Calu3 (cell line): Measurements from ENCODE around the gene DCAKD. TPM values are rescaled to one million over a fixed set of nuclear protein-coding genes. Genes with fewer than 3 reads are reported as not detected.
"Not testable (repeated sequence)": the region's sequence is repeated elsewhere in the genome, so short reads cannot be mapped to it uniquely, and the experiment has no call there.

Experiments used
- BruUV-seq: library from RNA; stranded (reverse); fragments of 400-500 nt; replicated peaks from 2 replicates; lab custom pipeline; 2021; lab: Mats Ljungman, UMichigan
- CTCF ChIA-PET: fragments of 300-600 bp; sonication (Branson Sonifier 250); formaldehyde crosslinking; loops from one replicate; lab custom pipeline; 2022; ENCODE audit warnings: antibody characterized with exemption; lab: Charles Lee
- DNase-seq: peaks from one replicate; pipeline ENCODE4 v3.0.0; 2022
- H3K27ac Mint-ChIP-seq: one replicate; pipeline ENCODE4 v1.8.0; 2022; ENCODE audit warnings: mixed read lengths; ENCODE audit not compliant: unreplicated experiment
- H3K27me3 Mint-ChIP-seq: one replicate; pipeline ENCODE4 v1.8.0; 2022; ENCODE audit warnings: mixed read lengths; ENCODE audit not compliant: unreplicated experiment
- H3K36me3 Mint-ChIP-seq: one replicate; pipeline ENCODE4 v1.8.0; 2022; ENCODE audit warnings: mild to moderate bottlenecking, moderate library complexity, mixed read lengths; ENCODE audit not compliant: insufficient read depth, unreplicated experiment
- H3K4me1 Mint-ChIP-seq: one replicate; pipeline ENCODE4 v1.8.0; 2022; ENCODE audit warnings: mild to moderate bottlenecking, low read depth, mixed read lengths; ENCODE audit not compliant: unreplicated experiment
- H3K4me3 Mint-ChIP-seq: one replicate; pipeline ENCODE4 v1.8.0; 2022; ENCODE audit warnings: mild to moderate bottlenecking, low read depth, moderate library complexity, mixed read lengths; ENCODE audit not compliant: unreplicated experiment
- H3K9me3 Mint-ChIP-seq: one replicate; pipeline ENCODE4 v1.8.0; 2022; ENCODE audit warnings: low read depth, mixed read lengths; ENCODE audit not compliant: unreplicated experiment
- intact Hi-C: fragments of 100-400 bp; cut with micrococcal nuclease; formaldehyde crosslinking; loops from one replicate; pipeline ENCODE4 v1.10.0; 2022; ENCODE audit not compliant: unreplicated experiment
- total RNA-seq: library from RNA; stranded (reverse); gene quantifications from 2 replicates; pipeline ENCODE4 v1.2.3, GENCODE V29; 2022
- TF ChIP-seq, protein P1 (sequence below): fragments of 200-600 bp; IDR thresholded peaks from one replicate; pipeline ENCODE4 v1.8.0; 2022; ENCODE audit warnings: antibody characterized with exemption; ENCODE audit not compliant: unreplicated experiment

The DCAKD gene
- total RNA-seq, 1 experiment from 2014 or later = 20.5 TPM

DNA sequence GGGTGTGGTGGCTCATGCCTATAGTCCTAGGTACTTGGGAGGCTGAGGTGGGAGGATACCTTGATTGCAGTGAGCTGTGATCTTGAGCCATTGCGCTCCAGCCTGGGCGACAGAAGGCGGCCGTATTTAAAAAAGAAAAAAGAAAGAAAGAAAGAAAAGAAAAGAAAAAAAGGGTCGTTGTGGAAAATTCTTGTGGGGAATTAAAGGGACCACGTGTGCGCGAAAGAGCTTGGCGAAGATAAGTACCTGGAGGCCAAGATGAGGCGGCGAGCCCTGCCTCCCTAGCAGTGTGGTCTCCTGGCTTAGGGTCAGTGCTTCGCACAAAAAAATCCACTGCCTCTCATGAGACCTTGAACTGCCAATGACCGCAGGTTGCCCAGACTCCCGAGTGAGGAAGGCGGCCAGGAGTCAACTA lies 9.0 kb upstream of the DCAKD start:
- Mint-ChIP-seq H3K36me3 (peaks cover 52% of the 10 kb centered on the region), H3K4me3 (peak overlapping the region; percentile 98), H3K9me3 (no peaks in the 10 kb centered on the region), H3K27ac (peak overlapping the region; percentile 100), H3K27me3 (no peaks in the 10 kb centered on the region), H3K4me1 (peaks cover 17% of the 10 kb centered on the region)
- no peak for DNase-seq
- BruUV-seq = TSS peak; percentile 88
- intact Hi-C loops = no loop called here
- CTCF ChIA-PET = interaction anchor here (0.9 to 1.8 kb wide), 9 partner anchors 8 to 112 kb away, joined by 3 to 10 read pairs (median 5); partner anchors contain the start of gene ACBD4
- TF ChIP-seq, protein P1, sequence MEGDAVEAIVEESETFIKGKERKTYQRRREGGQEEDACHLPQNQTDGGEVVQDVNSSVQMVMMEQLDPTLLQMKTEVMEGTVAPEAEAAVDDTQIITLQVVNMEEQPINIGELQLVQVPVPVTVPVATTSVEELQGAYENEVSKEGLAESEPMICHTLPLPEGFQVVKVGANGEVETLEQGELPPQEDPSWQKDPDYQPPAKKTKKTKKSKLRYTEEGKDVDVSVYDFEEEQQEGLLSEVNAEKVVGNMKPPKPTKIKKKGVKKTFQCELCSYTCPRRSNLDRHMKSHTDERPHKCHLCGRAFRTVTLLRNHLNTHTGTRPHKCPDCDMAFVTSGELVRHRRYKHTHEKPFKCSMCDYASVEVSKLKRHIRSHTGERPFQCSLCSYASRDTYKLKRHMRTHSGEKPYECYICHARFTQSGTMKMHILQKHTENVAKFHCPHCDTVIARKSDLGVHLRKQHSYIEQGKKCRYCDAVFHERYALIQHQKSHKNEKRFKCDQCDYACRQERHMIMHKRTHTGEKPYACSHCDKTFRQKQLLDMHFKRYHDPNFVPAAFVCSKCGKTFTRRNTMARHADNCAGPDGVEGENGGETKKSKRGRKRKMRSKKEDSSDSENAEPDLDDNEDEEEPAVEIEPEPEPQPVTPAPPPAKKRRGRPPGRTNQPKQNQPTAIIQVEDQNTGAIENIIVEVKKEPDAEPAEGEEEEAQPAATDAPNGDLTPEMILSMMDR = no peak

DNA sequence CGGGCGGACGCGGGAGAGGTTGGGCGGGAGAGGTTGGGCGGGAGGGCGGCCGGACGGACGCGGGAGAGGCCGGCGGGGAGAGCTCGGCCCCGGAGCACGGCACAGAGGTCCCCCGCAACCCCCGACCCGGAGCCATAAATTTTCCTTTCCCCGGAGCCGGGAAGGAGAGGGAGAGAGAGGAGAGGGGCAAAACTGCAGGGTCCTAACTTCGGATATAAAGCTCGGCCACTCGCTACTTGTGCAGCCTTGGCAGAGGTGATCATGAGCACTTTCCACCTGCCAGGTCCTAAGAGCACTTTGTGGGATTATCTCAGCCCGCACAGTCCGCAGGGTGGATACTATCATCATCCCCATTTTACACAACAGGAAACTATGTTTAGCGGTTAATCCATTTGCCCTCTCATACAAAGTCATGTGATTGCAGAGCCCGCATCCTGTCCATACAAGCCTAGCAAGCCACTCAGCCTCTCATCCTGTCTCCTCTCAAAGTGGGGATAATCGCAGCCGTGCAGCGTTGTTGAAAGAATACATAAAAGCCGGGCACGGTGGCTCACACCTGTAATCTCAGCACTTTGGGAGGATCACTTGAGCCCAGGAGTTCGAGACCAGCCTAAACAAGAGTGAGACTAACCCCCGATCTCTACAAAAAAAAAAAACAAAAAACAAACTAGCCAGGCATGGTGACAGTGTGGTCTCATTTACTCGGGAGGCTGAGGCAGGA lies 780 bp upstream of the DCAKD start:
- intact Hi-C loops = loop anchor here (5.0 kb wide), 1 partner anchor 80 kb away; the partner anchor contains the start of gene PLCD3
- H3K27ac Mint-ChIP-seq = peak overlapping the region; percentile 69
- peak; percentile 44 for DNase-seq
- TSS peak; percentile 94 for BruUV-seq
- CTCF ChIA-PET = interaction anchor here (0.6 to 1.4 kb wide), 3 partner anchors 9 to 1123 kb away, joined by 4 to 6 read pairs (median 4); partner anchors contain the start of gene NMT1
- no peaks in the 10 kb centered on the region for H3K9me3 Mint-ChIP-seq
- H3K4me1 Mint-ChIP-seq = peaks cover 12% of the 10 kb centered on the region
- peaks cover 36% of the 10 kb centered on the region for H3K36me3 Mint-ChIP-seq
- TF ChIP-seq, protein P1 = no peak
- H3K4me3 Mint-ChIP-seq = peak overlapping the region; percentile 84
- no peaks in the 10 kb centered on the region for H3K27me3 Mint-ChIP-seq

DNA sequence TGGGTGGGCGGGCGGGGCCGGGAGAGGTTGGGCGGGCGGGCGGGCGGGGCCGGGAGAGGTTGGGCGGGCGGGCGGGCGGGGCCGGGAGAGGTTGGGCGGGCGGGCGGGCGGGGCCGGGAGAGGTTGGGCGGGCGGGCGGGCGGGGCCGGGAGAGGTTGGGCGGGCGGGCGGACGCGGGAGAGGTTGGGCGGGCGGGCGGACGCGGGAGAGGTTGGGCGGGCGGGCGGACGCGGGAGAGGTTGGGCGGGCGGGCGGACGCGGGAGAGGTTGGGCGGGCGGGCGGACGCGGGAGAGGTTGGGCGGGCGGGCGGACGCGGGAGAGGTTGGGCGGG lies 254 bp upstream of the DCAKD start:
- peak overlapping the region; percentile 84 for H3K4me3 Mint-ChIP-seq
- not testable (repeated sequence) for H3K9me3 Mint-ChIP-seq, BruUV-seq, H3K27ac Mint-ChIP-seq, H3K27me3 Mint-ChIP-seq, DNase-seq
- CTCF ChIA-PET = interaction anchor here (0.7 to 1.4 kb wide), 2 partner anchors 10 to 273 kb away, joined by 4 to 6 read pairs; partner anchors contain the start of gene NMT1
- intact Hi-C loops = loop anchor here (5.0 kb wide), 1 partner anchor 81 kb away; the partner anchor contains the start of gene PLCD3
- H3K4me1 Mint-ChIP-seq = peaks cover 12% of the 10 kb centered on the region
- peaks cover 36% of the 10 kb centered on the region for H3K36me3 Mint-ChIP-seq

DNA sequence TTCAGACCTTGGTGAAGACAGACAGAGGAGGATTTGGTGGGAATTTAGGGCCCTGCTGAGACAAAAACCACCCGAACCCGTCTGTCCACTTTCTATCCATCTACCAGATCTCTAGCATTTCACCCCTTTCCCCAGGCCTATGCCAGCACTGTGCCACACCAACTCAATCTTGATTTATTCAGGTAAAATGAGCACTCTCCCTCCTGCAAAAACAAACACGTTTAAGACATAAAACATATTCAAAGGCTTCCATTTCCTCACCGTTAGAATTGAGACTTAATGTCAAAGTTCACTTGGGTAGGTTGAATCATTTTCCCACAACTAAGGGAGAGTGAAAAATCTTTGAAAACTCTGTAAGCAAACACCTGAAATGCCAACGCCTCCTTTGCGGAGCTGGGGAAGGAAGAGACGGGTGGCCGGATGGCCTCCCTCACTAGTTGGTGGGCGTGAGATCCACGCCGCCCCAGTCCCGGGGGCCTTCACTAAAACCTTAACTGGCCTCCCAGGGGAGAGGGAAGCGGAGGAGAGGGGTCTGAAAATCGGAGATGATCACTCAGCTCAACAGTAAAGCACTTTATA lies 862 bp downstream of the DCAKD start:
- intact Hi-C loops = loop anchor here (5.0 kb wide), 1 partner anchor 82 kb away; the partner anchor contains the start of gene PLCD3
- Mint-ChIP-seq H3K4me3 (peak overlapping the region; percentile 84), H3K9me3 (no peaks in the 10 kb centered on the region), H3K27me3 (no peaks in the 10 kb centered on the region), H3K27ac (peak overlapping the region; percentile 82), H3K36me3 (peaks cover 36% of the 10 kb centered on the region), H3K4me1 (peaks cover 12% of the 10 kb centered on the region)
- peak; percentile 76 for DNase-seq
- no TSS peak for BruUV-seq
- CTCF ChIA-PET = interaction anchor here (0.5 to 1.5 kb wide), 5 partner anchors 11 to 139 kb away, joined by 3 to 5 read pairs (median 4); partner anchors contain the start of gene NMT1
- TF ChIP-seq, protein P1 = no peak
